T-cell (primary cell): ENCODE results near the gene EPB41L4B. TPM values are rescaled to one million over a fixed set of nuclear protein-coding genes. Genes with fewer than 3 reads are reported as not detected.

Experiments used
- ATAC-seq, 4 experiments: fragments of 200-7000 bp in 3 of 4; fragments of 150-1000 bp in 1 of 4; cut with Tn5 transposase; replicated peaks in 1 of 4; 1 replicate in 3 of 4; 2 replicates in 1 of 4; pipeline ENCODE4 v1.10.0; 2021; ENCODE audit warnings: moderate library complexity in 3 of 4, mild to moderate bottlenecking in 2 of 4, moderate number of reproducible peaks in 1 of 4
- CTCF ChIA-PET, 2 donors: fragments of 300-600 bp; sonication (Branson Sonifier 250); formaldehyde crosslinking; loops; one replicate each; lab custom pipeline; 2022; ENCODE audit warnings: antibody characterized with exemption in 2 of 2; lab: Charles Lee
- POLR2A ChIA-PET, 2 donors: fragments of 300-600 bp; sonication (Branson Sonifier 250); formaldehyde crosslinking; loops; one replicate each; lab custom pipeline; 2022; ENCODE audit warnings: antibody characterized with exemption in 2 of 2; lab: Charles Lee
- DNase-seq, 35 experiments: peaks; one replicate each; pipeline versions ENCODE4 v3.0.0 to v3.0.0-alpha.2; 2013 to 2023
- H3K27ac ChIP-seq: one replicate; pipeline ENCODE4 v1.5.1; 2013; ENCODE audit warnings: low read length
- H3K27me3 ChIP-seq, 2 experiments: replicated peaks in 1 of 2; 1 replicate in 1 of 2; 2 replicates in 1 of 2; pipeline versions ENCODE4 v1.6.1 to v1.7.0; 2013; ENCODE audit warnings: low read length in 1 of 2, mixed read lengths in 1 of 2; ENCODE audit not compliant: control insufficient read depth in 2 of 2, insufficient read depth in 2 of 2; ENCODE audit errors: extremely low read depth in 1 of 2
- H3K36me3 ChIP-seq, 2 donors: 1 replicate in 1 of 2; 2 replicates in 1 of 2; pipeline versions ENCODE4 v1.6.1 to v1.7.0; 2013; ENCODE audit warnings: low read length in 1 of 2; ENCODE audit not compliant: control insufficient read depth in 2 of 2, insufficient read depth in 1 of 2; ENCODE audit errors: extremely low read depth in 1 of 2
- H3K4me1 ChIP-seq, 2 experiments: 1 replicate in 1 of 2; 2 replicates in 1 of 2; pipeline versions ENCODE4 v1.6.1 to v1.7.0; 2013; ENCODE audit warnings: low read length in 2 of 2, mixed read lengths in 1 of 2; ENCODE audit not compliant: insufficient read depth in 2 of 2, control insufficient read depth in 1 of 2; ENCODE audit errors: extremely low read depth in 1 of 2
- H3K4me3 ChIP-seq, 2 donors: 1 replicate in 1 of 2; 2 replicates in 1 of 2; pipeline versions ENCODE4 v1.5.1 to v1.7.0; 2013; ENCODE audit warnings: mild to moderate bottlenecking in 2 of 2, low read length in 1 of 2, moderate library complexity in 1 of 2; ENCODE audit not compliant: control insufficient read depth in 1 of 2; ENCODE audit errors: extremely low read depth in 1 of 2
- H3K9me3 ChIP-seq: 2 replicates; pipeline ENCODE4 v1.7.0; 2013
- H3K27ac Mint-ChIP-seq, 2 donors: one replicate each; pipeline ENCODE4 v1.8.0; 2020 to 2021; ENCODE audit warnings: mild to moderate bottlenecking in 2 of 2, mixed read lengths in 2 of 2
- H3K27me3 Mint-ChIP-seq, 2 donors: one replicate each; pipeline ENCODE4 v1.8.0; 2021 to 2022; ENCODE audit warnings: mixed read lengths in 2 of 2
- H3K36me3 Mint-ChIP-seq: one replicate; pipeline ENCODE4 v1.8.0; 2021; ENCODE audit warnings: mixed read lengths
- H3K4me1 Mint-ChIP-seq, 3 donors: one replicate each; pipeline ENCODE4 v1.8.0; 2020 to 2022; ENCODE audit warnings: mixed read lengths in 3 of 3, mild to moderate bottlenecking in 1 of 3
- H3K4me3 Mint-ChIP-seq, 3 donors: one replicate each; pipeline ENCODE4 v1.8.0; 2020 to 2022; ENCODE audit warnings: mild to moderate bottlenecking in 3 of 3, mixed read lengths in 3 of 3, moderate library complexity in 3 of 3
- H3K9me3 Mint-ChIP-seq, 3 donors: one replicate each; pipeline ENCODE4 v1.8.0; 2020 to 2022; ENCODE audit warnings: mixed read lengths in 3 of 3
- WGBS: methylation state at CpG from one replicate; pipeline ENCODE4 v1.1.5; 2013; ENCODE audit warnings: missing lambda C conversion rate; ENCODE audit not compliant: insufficient coverage; 5-methylcytosine and 5-hydroxymethylcytosine counted together
- total RNA-seq, 35 experiments: library from RNA in 6 of 35; stranded (reverse) in 6 of 35; fragments of 120-200 nt in 1 of 35; gene quantifications; one replicate each; pipeline versions ENCODE4 v1.2.1 to v1.2.4 and lab custom pipeline; 2013 to 2026

The EPB41L4B gene
- total RNA-seq, 5 donors from 2014 or later (not counting 1 experiment from before 2014, with no cell fraction given) = 0.16 to 0.26 (median 0.16) TPM; not detected in 2

DNA sequence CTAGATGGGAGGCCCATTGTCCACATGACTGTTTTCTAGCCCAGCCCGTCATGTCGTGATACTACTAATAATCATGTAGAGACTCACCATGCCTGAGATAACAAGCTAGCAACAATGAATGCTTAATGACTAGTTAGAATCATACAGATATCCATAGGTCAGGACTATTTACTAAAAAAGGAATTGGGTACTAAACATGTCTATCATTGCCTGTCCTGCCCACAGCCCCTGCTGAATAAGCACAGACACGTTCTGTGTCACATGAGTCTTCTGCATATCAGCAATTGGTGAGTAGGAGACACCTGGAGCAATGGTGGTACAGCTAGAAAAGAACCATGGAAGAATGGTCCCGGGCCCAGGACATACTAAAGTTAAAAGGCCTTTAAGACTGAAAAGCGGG is 171.8 kb downstream of the EPB41L4B start:
- Histone ChIP-seq H3K9me3 (peaks cover 7% of the 10 kb centered on the region), H3K27me3 (peaks cover 0 to 7% of the 10 kb centered on the region in 2 experiments), H3K27ac (no peak overlapping the region), H3K4me1 (no peaks in the 10 kb centered on the region), H3K36me3 (peaks cover 0 to 2% of the 10 kb centered on the region in 2 donors), H3K4me3 (no peak overlapping the region)
- ChIA-PET POLR2A (no interaction called here), CTCF (no interaction called here)
- 96% methylated on average over 3 of the region's 5 CpGs for WGBS
- Mint-ChIP-seq H3K4me1 (peaks cover 1 to 2% (median 2%) of the 10 kb centered on the region in 3 donors), H3K9me3 (peaks cover 4 to 9% (median 8%) of the 10 kb centered on the region in 3 donors), H3K27ac (no peak overlapping the region), H3K36me3 (peaks cover 4% of the 10 kb centered on the region), H3K4me3 (no peak overlapping the region), H3K27me3 (peaks cover 2 to 3% of the 10 kb centered on the region in 2 donors)
- DNase-seq (no peak), ATAC-seq (no peak)

DNA sequence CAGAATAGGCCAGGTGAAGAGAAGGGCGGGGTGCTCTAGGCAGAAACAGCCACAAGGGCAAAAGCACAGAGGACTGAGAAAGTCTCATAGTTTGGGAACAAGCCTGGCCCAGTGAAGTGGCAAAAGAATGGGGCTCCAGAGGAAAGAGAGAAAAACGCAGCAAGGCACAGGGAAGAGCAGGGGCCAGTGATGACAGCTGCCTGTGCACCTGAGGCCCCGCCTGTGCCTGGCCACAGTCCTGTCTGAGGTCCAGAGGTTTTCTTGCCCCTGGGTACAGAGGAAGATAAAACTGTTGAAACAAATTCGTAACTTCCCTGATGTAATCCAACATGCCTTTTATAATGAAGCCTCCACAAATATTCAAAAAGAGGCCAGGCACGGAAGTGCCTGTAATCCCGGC is 175.8 kb downstream of the EPB41L4B start:
- ChIA-PET CTCF (no interaction called here), POLR2A (no interaction called here)
- DNase-seq = no peak
- peaks cover 0 to 5% of the 10 kb centered on the region in 2 experiments for H3K27me3 ChIP-seq
- no peaks in the 10 kb centered on the region for H3K9me3 ChIP-seq
- H3K4me3 ChIP-seq = no peak overlapping the region
- H3K27ac ChIP-seq = no peak overlapping the region
- ATAC-seq = no peak
- Mint-ChIP-seq H3K4me3 (no peak overlapping the region), H3K9me3 (no peaks in the 10 kb centered on the region), H3K4me1 (peaks cover 5 to 6% (median 6%) of the 10 kb centered on the region in 3 donors), H3K27ac (no peak overlapping the region), H3K27me3 (peaks cover 3 to 4% of the 10 kb centered on the region in 2 donors), H3K36me3 (no peaks in the 10 kb centered on the region)
- WGBS = 77% methylated on average over 2 of the region's 6 CpGs
- H3K4me1 ChIP-seq = no peaks in the 10 kb centered on the region
- H3K36me3 ChIP-seq = no peaks in the 10 kb centered on the region

DNA sequence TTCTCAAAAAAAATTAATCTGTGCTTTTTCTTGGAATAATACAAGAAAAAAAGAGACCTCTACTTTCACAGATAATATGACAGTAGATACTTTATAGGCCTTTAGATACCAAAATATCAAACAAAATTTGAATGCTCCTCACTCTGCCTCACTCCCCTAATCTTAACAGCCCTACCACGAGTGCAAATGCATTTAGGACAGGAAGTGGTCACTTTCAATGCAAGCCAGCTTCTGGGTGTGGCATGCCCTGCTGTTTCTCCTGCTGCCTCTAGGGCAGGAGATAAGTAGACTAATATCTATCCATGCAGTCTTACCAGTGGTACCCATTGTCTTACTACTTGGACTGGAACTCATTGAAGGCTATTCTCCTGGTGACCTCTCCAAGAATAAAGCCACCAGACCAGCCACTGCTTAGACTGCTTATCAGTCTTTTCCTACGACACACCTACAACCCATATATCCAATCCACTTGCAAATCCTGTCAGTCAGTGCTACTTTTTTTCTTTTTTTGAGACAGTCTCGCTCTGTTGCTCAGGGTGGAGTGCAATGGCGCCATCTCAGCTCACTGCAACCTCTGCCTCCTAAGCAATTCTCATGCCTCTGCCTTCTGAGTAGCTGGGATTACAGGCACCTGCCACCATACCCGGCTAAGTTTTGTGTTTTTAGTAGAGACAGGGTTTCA is 176.8 kb downstream of the EPB41L4B start:
- Histone ChIP-seq H3K27me3 (peaks cover 0 to 5% of the 10 kb centered on the region in 2 experiments), H3K4me3 (no peak overlapping the region), H3K4me1 (no peaks in the 10 kb centered on the region), H3K9me3 (no peaks in the 10 kb centered on the region), H3K27ac (no peak overlapping the region), H3K36me3 (no peaks in the 10 kb centered on the region)
- Mint-ChIP-seq H3K27me3 (peaks cover 3 to 4% of the 10 kb centered on the region in 2 donors), H3K27ac (no peak overlapping the region), H3K36me3 (no peaks in the 10 kb centered on the region), H3K9me3 (no peaks in the 10 kb centered on the region), H3K4me3 (no peak overlapping the region), H3K4me1 (peaks cover 5 to 6% (median 6%) of the 10 kb centered on the region in 3 donors)
- DNase-seq (peak in 4 of 35 experiments; percentile 2 to 8 (median 2)), ATAC-seq (peak in 1 of 4 experiments; percentile 45)
- WGBS = 50% methylated on average over 2 of the region's 5 CpGs
- ChIA-PET CTCF (no interaction called here), POLR2A (no interaction called here)

GRCh38 chr9:109141375-109141774 is 179.5 kb downstream of the EPB41L4B start:
- WGBS = 90% methylated on average over 3 of the region's 5 CpGs
- Histone ChIP-seq H3K36me3 (no peaks in the 10 kb centered on the region), H3K27me3 (peaks cover 0 to 5% of the 10 kb centered on the region in 2 experiments), H3K4me1 (no peaks in the 10 kb centered on the region), H3K27ac (no peak overlapping the region), H3K4me3 (no peak overlapping the region), H3K9me3 (no peaks in the 10 kb centered on the region)
- Mint-ChIP-seq H3K36me3 (no peaks in the 10 kb centered on the region), H3K27ac (no peak overlapping the region), H3K4me3 (no peak overlapping the region), H3K9me3 (no peaks in the 10 kb centered on the region), H3K27me3 (peaks cover 0 to 7% of the 10 kb centered on the region in 2 donors), H3K4me1 (peaks cover 5 to 6% (median 6%) of the 10 kb centered on the region in 3 donors)
- ChIA-PET POLR2A (no interaction called here), CTCF (no interaction called here)
- ATAC-seq = no peak
- no peak for DNase-seq

DNA sequence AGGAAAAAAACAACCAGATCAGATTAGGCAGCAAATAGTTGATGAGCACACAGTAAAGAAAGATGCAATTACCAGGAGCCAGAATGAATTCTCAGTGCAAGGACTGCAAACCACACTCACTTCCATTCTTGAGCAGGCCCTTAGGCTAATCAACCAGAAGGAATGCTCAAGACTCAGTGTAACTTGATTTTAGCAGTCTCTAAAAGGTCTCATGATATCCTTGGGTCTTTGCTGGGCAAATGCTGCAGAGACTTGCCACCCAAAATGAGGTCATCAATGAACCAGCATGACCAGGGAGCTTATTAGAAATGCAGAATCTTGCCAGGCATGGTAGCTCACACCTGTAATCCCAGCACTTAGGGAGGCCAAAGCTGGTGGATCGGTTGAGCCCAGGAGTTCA is 181.0 kb downstream of the EPB41L4B start:
- CTCF ChIA-PET = no interaction called here

GRCh38 chr9:109138421-109138820 is 182.4 kb downstream of the EPB41L4B start:
- Histone ChIP-seq H3K4me1 (no peaks in the 10 kb centered on the region), H3K9me3 (no peaks in the 10 kb centered on the region), H3K36me3 (no peaks in the 10 kb centered on the region), H3K4me3 (no peak overlapping the region), H3K27me3 (no peaks in the 10 kb centered on the region), H3K27ac (no peak overlapping the region)
- H3K27me3 Mint-ChIP-seq = peaks cover 0 to 5% of the 10 kb centered on the region in 2 donors
- no peaks in the 10 kb centered on the region for H3K4me1 Mint-ChIP-seq
- no peak for DNase-seq
- WGBS = 83% methylated on average over 1 of the region's 2 CpGs
- H3K9me3 Mint-ChIP-seq = no peaks in the 10 kb centered on the region
- ATAC-seq = no peak
- CTCF ChIA-PET = no interaction called here
- no peak overlapping the region for H3K4me3 Mint-ChIP-seq
- no peak overlapping the region for H3K27ac Mint-ChIP-seq
- POLR2A ChIA-PET = no interaction called here
- H3K36me3 Mint-ChIP-seq = no peaks in the 10 kb centered on the region

More for the DNA sequence above, 181.0 kb downstream of the EPB41L4B start:
- Mint-ChIP-seq H3K36me3 (no peaks in the 10 kb centered on the region), H3K4me3 (no peak overlapping the region), H3K27ac (no peak overlapping the region), H3K4me1 (peaks cover 5 to 6% (median 6%) of the 10 kb centered on the region in 3 donors), H3K9me3 (no peaks in the 10 kb centered on the region), H3K27me3 (peaks cover 0 to 5% of the 10 kb centered on the region in 2 donors)
- peaks cover 0 to 2% of the 10 kb centered on the region in 2 experiments for H3K27me3 ChIP-seq
- no peak overlapping the region for H3K27ac ChIP-seq
- no peaks in the 10 kb centered on the region for H3K4me1 ChIP-seq
- H3K4me3 ChIP-seq = no peak overlapping the region
- 100% methylated on average over 1 of the region's 1 CpG for WGBS
- ATAC-seq (no peak), DNase-seq (no peak)
- no peaks in the 10 kb centered on the region for H3K9me3 ChIP-seq
- POLR2A ChIA-PET = no interaction called here
- no peaks in the 10 kb centered on the region for H3K36me3 ChIP-seq
